ENCODE results near the gene CCDC77. TPM values are rescaled to one million over a fixed set of nuclear protein-coding genes. Genes with fewer than 3 reads are reported as not detected.
"Not testable (repeated sequence)": the region's sequence is repeated elsewhere in the genome, so short reads cannot be mapped to it uniquely, and the experiment has no call there.

The CCDC77 gene
- total RNA-seq, 1 experiment from 2014 or later: 7.2 TPM

DNA sequence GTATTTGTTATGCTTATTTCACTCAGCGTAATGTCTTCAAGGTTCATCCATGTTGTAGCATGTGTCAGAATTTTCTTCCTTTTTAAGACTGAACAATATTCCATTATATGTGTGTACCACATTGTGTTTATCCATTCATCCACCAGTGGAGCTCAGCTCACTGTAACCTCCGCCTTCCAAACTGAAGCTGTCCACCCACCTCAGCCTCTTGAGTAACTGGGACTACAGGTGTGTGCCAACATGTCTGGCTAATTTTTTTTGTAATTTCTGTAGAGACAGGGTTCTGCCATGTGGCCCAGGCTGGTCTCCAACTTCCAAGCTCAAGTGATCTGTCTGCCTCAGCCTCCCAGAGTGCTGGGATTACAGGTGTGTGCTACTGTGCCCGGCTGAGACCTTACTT lies 21.1 kb downstream of the CCDC77 start:
- CTCF ChIA-PET: no interaction called here
- no TSS peak for BruUV-seq (replicated peaks)
- no peak for DNase-seq (ENCODE audit: unreplicated experiment)
- intact Hi-C loops (cut with micrococcal nuclease): no loop called here
- H3K9me3 Mint-ChIP-seq (ENCODE audit: unreplicated experiment): no peaks in the 10 kb centered on the region
- TF ChIP-seq, protein P1, sequence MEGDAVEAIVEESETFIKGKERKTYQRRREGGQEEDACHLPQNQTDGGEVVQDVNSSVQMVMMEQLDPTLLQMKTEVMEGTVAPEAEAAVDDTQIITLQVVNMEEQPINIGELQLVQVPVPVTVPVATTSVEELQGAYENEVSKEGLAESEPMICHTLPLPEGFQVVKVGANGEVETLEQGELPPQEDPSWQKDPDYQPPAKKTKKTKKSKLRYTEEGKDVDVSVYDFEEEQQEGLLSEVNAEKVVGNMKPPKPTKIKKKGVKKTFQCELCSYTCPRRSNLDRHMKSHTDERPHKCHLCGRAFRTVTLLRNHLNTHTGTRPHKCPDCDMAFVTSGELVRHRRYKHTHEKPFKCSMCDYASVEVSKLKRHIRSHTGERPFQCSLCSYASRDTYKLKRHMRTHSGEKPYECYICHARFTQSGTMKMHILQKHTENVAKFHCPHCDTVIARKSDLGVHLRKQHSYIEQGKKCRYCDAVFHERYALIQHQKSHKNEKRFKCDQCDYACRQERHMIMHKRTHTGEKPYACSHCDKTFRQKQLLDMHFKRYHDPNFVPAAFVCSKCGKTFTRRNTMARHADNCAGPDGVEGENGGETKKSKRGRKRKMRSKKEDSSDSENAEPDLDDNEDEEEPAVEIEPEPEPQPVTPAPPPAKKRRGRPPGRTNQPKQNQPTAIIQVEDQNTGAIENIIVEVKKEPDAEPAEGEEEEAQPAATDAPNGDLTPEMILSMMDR (IDR thresholded peaks at IDR 0.05; ENCODE audit: unreplicated experiment): no peak
- no peak overlapping the region for H3K27ac Mint-ChIP-seq (ENCODE audit: low read depth, unreplicated experiment)
- no peak overlapping the region for H3K4me3 Mint-ChIP-seq (ENCODE audit: unreplicated experiment)
- H3K36me3 Mint-ChIP-seq (ENCODE audit: insufficient read depth, unreplicated experiment): peaks cover 6% of the 10 kb centered on the region
- no peaks in the 10 kb centered on the region for H3K27me3 Mint-ChIP-seq (ENCODE audit: insufficient read depth, unreplicated experiment)
- H3K4me1 Mint-ChIP-seq (ENCODE audit: insufficient read depth, unreplicated experiment): no peaks in the 10 kb centered on the region
- POLR2A ChIA-PET: no interaction called here

DNA sequence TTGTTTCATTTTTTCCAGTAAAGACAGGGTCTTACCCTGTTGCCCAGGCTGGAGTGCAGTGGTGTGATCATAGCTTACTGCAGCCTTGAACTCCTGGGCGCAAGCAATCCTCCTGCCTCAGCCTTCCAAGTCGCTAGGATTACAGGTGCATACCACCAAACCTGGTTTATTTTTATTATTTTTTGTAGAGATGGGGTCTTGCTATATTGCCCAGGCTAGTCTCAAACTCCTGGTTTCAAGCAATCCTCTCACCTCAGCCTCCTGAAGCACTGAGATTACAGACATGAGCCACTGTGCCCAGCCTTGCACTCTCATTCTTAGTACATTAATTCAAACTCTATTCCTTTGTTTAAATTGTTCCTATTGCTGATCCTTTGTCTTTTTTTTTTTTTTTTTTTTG lies 34.3 kb downstream of the CCDC77 start:
- BruUV-seq (replicated peaks); H3K9me3 Mint-ChIP-seq (ENCODE audit: unreplicated experiment); H3K4me1 Mint-ChIP-seq (ENCODE audit: insufficient read depth, unreplicated experiment); H3K27me3 Mint-ChIP-seq (ENCODE audit: insufficient read depth, unreplicated experiment); H3K4me3 Mint-ChIP-seq (ENCODE audit: unreplicated experiment); DNase-seq (ENCODE audit: unreplicated experiment); H3K27ac Mint-ChIP-seq (ENCODE audit: low read depth, unreplicated experiment); POLR2A ChIA-PET; intact Hi-C loops (cut with micrococcal nuclease): not testable (repeated sequence)
- peaks cover 18% of the 10 kb centered on the region for H3K36me3 Mint-ChIP-seq (ENCODE audit: insufficient read depth, unreplicated experiment)
- CTCF ChIA-PET: interaction anchor here (1.2 to 1.3 kb wide), 2 partner anchors 17 to 109 kb away, joined by 3 to 5 read pairs; no protein-coding TSS in a partner anchor

DNA sequence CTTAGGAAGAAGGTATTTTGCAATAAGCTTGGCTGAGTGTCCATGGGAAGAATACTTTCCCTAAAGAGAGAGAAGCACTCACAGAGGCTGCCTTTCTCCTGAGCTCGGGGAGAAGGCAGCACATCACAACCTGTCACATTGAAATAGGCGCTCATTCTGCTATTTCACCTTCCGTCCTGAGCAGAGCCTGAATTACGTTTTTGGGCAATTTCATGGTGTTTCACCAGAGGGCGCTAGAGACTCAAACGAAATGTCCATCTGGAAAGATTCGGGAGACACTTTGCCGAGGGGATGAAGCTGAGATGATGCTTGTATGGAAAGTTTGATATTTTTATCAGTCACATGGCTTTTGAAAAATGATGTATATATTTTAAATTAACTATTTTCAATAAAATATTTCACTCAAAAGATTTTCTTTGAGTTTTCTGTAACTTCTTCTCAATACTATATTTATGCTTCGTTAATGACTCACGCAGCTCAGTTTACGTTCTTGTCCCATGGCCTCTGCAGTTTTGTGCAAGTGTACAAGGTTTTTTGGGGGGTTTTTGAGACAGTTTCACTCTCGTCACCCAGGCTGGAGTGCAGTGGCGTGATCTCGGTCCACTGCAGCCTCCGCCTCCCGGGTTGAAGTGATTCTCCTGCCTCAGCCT lies 40.9 kb downstream of the CCDC77 start:
- Mint-ChIP-seq H3K36me3 (ENCODE audit: insufficient read depth, unreplicated experiment) (no peaks in the 10 kb centered on the region), H3K27ac (ENCODE audit: low read depth, unreplicated experiment) (no peak overlapping the region), H3K27me3 (ENCODE audit: insufficient read depth, unreplicated experiment) (no peaks in the 10 kb centered on the region), H3K4me3 (ENCODE audit: unreplicated experiment) (no peak overlapping the region), H3K9me3 (ENCODE audit: unreplicated experiment) (no peaks in the 10 kb centered on the region), H3K4me1 (ENCODE audit: insufficient read depth, unreplicated experiment) (no peaks in the 10 kb centered on the region)
- peak; percentile 66 for DNase-seq (ENCODE audit: unreplicated experiment)
- POLR2A ChIA-PET: interaction anchor here (1.1 to 2.1 kb wide), 5 partner anchors 88 to 105 kb away, joined by 3 to 7 read pairs (median 4); no protein-coding TSS in a partner anchor
- TF ChIP-seq, protein P1 (IDR thresholded peaks at IDR 0.05; ENCODE audit: unreplicated experiment): peak; percentile 75
- CTCF ChIA-PET: interaction anchor here (0.5 to 8.3 kb wide), 38 partner anchors 10 to 551 kb away, joined by 3 to 131 read pairs (median 4); no protein-coding TSS in a partner anchor
- intact Hi-C loops (cut with micrococcal nuclease): loop anchor here (1.0 kb wide), 1 partner anchor 105 kb away; no protein-coding TSS in a partner anchor
- TSS peak; percentile 63 for BruUV-seq (replicated peaks)

DNA sequence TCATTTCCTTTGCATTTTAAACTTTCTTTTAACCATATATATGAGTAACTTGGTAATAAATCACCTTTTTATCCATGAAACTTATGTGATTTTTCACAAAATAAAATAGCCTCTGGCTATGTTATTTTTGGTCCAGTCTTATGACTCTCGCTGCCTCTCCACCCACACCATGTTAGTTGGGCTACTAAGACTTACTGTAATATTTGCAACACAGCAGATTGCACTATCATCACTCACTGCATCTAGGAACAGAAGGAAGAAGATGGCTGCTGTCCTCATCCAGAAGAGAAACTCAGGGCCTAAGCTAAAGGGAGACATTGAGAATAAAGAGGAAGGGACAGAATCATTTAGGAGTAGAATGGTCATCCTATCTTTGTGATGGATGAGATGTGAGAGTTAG lies 45.7 kb downstream of the CCDC77 start:
- intact Hi-C loops (cut with micrococcal nuclease): no loop called here
- Mint-ChIP-seq H3K4me3 (ENCODE audit: unreplicated experiment) (no peak overlapping the region), H3K4me1 (ENCODE audit: insufficient read depth, unreplicated experiment) (no peaks in the 10 kb centered on the region), H3K27me3 (ENCODE audit: insufficient read depth, unreplicated experiment) (no peaks in the 10 kb centered on the region), H3K36me3 (ENCODE audit: insufficient read depth, unreplicated experiment) (no peaks in the 10 kb centered on the region), H3K9me3 (ENCODE audit: unreplicated experiment) (no peaks in the 10 kb centered on the region), H3K27ac (ENCODE audit: low read depth, unreplicated experiment) (no peak overlapping the region)
- no TSS peak for BruUV-seq (replicated peaks)
- POLR2A ChIA-PET: interaction anchor here (0.6 kb wide), 2 partner anchors 270 to 435 kb away, joined by 3 read pairs; no protein-coding TSS in a partner anchor
- no peak for DNase-seq (ENCODE audit: unreplicated experiment)
- CTCF ChIA-PET: interaction anchor here (0.6 to 1.5 kb wide), 7 partner anchors 20 to 100 kb away, joined by 3 to 6 read pairs (median 4); no protein-coding TSS in a partner anchor
- TF ChIP-seq, protein P1 (IDR thresholded peaks at IDR 0.05; ENCODE audit: unreplicated experiment): no peak

Data from MCF 10A (cell line).